Naive thymus-derived CD4-positive, alpha-beta T cell (primary cell): ENCODE measurements around the gene SNX30. TPM values are rescaled to one million over a fixed set of nuclear protein-coding genes. Genes with fewer than 3 reads are reported as not detected.

Experiments used
- ATAC-seq: fragments of 150-1000 bp; cut with Tn5 transposase; 2 replicates; pipeline ENCODE4 v1.10.0; 2021; ENCODE audit warnings: mild to moderate bottlenecking, moderate library complexity
- CTCF ChIA-PET: fragments of 350-600 bp; sonication (Branson Sonifier 250); formaldehyde crosslinking; loops from one replicate; lab custom pipeline; 2021; ENCODE audit warnings: antibody characterized with exemption; lab: Charles Lee
- POLR2A ChIA-PET: fragments of 350-600 bp; sonication (Branson Sonifier 250); formaldehyde crosslinking; loops from one replicate; lab custom pipeline; 2021; ENCODE audit warnings: antibody characterized with exemption, inconsistent platforms; lab: Charles Lee
- DNase-seq, 9 donors: peaks; one replicate each; pipeline versions ENCODE4 v3.0.0 to v3.0.0-alpha.2; 2020 to 2022; ENCODE audit warnings: mixed read lengths in 1 of 9
- H3K27ac ChIP-seq: one replicate; pipeline ENCODE4 v1.7.0; 2013; ENCODE audit warnings: mild to moderate bottlenecking, low read depth, low read length, moderate library complexity
- H3K27me3 ChIP-seq, 2 donors: one replicate each; pipeline ENCODE4 v1.7.0; 2013; ENCODE audit warnings: low read length in 2 of 2, mild to moderate bottlenecking in 2 of 2, moderate library complexity in 2 of 2; ENCODE audit not compliant: control insufficient read depth in 2 of 2, insufficient read depth in 2 of 2
- H3K36me3 ChIP-seq, 3 experiments: 1 replicate in 2 of 3; 2 replicates in 1 of 3; pipeline ENCODE4 v1.7.0; 2013; ENCODE audit warnings: low read length in 3 of 3, mild to moderate bottlenecking in 3 of 3, moderate library complexity in 1 of 3; ENCODE audit not compliant: insufficient read depth in 3 of 3, control insufficient read depth in 2 of 3
- H3K4me1 ChIP-seq, 2 donors: one replicate each; pipeline ENCODE4 v1.7.0; 2013; ENCODE audit warnings: low read length in 2 of 2, mild to moderate bottlenecking in 2 of 2, moderate library complexity in 1 of 2; ENCODE audit not compliant: control insufficient read depth in 2 of 2, insufficient read depth in 2 of 2
- H3K4me3 ChIP-seq: 2 replicates; pipeline ENCODE4 v1.7.0; 2013; ENCODE audit warnings: mild to moderate bottlenecking, low read length
- H3K9me3 ChIP-seq, 3 experiments: 1 replicate in 2 of 3; 2 replicates in 1 of 3; pipeline ENCODE4 v1.7.0; 2013; ENCODE audit warnings: low read length in 3 of 3; ENCODE audit not compliant: control insufficient read depth in 2 of 3
- H3K27ac Mint-ChIP-seq, 9 donors: one replicate each; pipeline ENCODE4 v1.8.0; 2020 to 2022; ENCODE audit warnings: mixed read lengths in 9 of 9, mild to moderate bottlenecking in 8 of 9, moderate library complexity in 5 of 9, inconsistent platforms in 2 of 9
- H3K27me3 Mint-ChIP-seq, 5 donors: one replicate each; pipeline ENCODE4 v1.8.0; 2021 to 2022; ENCODE audit warnings: mixed read lengths in 5 of 5, mild to moderate bottlenecking in 1 of 5
- H3K36me3 Mint-ChIP-seq, 5 donors: one replicate each; pipeline ENCODE4 v1.8.0; 2020 to 2022; ENCODE audit warnings: mixed read lengths in 5 of 5, mild to moderate bottlenecking in 3 of 5, inconsistent platforms in 1 of 5
- H3K4me1 Mint-ChIP-seq, 7 donors: one replicate each; pipeline ENCODE4 v1.8.0; 2020 to 2022; ENCODE audit warnings: mixed read lengths in 7 of 7, mild to moderate bottlenecking in 3 of 7, inconsistent platforms in 1 of 7
- H3K4me3 Mint-ChIP-seq, 10 donors: one replicate each; pipeline ENCODE4 v1.8.0; 2020 to 2022; ENCODE audit warnings: mild to moderate bottlenecking in 10 of 10, mixed read lengths in 10 of 10, moderate library complexity in 6 of 10, inconsistent platforms in 2 of 10
- H3K9me3 Mint-ChIP-seq, 11 donors: one replicate each; pipeline ENCODE4 v1.8.0; 2020 to 2022; ENCODE audit warnings: mixed read lengths in 11 of 11, mild to moderate bottlenecking in 4 of 11, inconsistent platforms in 1 of 11, moderate library complexity in 1 of 11
- intact Hi-C, 2 donors: fragments of 100-400 bp; cut with micrococcal nuclease; formaldehyde crosslinking; loops; one replicate each; pipeline ENCODE4 v1.15.1; 2023
- polyA plus RNA-seq, 2 donors: library from polyadenylated mRNA; unstranded; fragments of 300-500 nt; fragmentation: Illumina TruSeq; gene quantifications; one replicate each; pipeline ENCODE4 v1.2.3, GENCODE V29; 2021
- total RNA-seq, 6 experiments: library from RNA in 5 of 6; stranded (reverse) in 5 of 6; gene quantifications; 1 replicate in 5 of 6; 2 replicates in 1 of 6; pipeline ENCODE4 v1.2.3 and lab custom pipeline; 2021 to 2026

SNX30 gene
- total and polyA plus RNA-seq, 7 experiments from 2014 or later, result 0.98 to 15.8 (median 8.4) TPM

GRCh38 chr9:112869041-112869529 is 118.5 kb downstream of the SNX30 start:
- no peaks in the 10 kb centered on the region for H3K4me1 ChIP-seq

GRCh38 chr9:112869917-112870316 is 119.4 kb downstream of the SNX30 start:
- Mint-ChIP-seq H3K4me3 (no peak overlapping the region), H3K27me3 (no peaks in the 10 kb centered on the region), H3K4me1 (peaks cover 0 to 13% (median 0%) of the 10 kb centered on the region in 7 donors), H3K27ac (no peak overlapping the region), H3K9me3 (no peaks in the 10 kb centered on the region), H3K36me3 (peaks cover 9 to 62% (median 34%) of the 10 kb centered on the region in 5 donors)
- intact Hi-C loops, result no loop called here
- no peaks in the 10 kb centered on the region for H3K9me3 ChIP-seq
- peaks cover 0 to 24% (median 0%) of the 10 kb centered on the region in 3 experiments for H3K36me3 ChIP-seq
- ChIA-PET POLR2A (no interaction called here), CTCF (no interaction called here)
- ATAC-seq, result no peak
- H3K27ac ChIP-seq, result no peak overlapping the region
- H3K4me1 ChIP-seq, result no peaks in the 10 kb centered on the region
- H3K4me3 ChIP-seq, result no peak overlapping the region
- no peaks in the 10 kb centered on the region for H3K27me3 ChIP-seq
- no peak for DNase-seq

More at GRCh38 chr9:112869041-112869529, 118.5 kb downstream of the SNX30 start:
- ChIA-PET POLR2A (no interaction called here), CTCF (no interaction called here)
- H3K27me3 Mint-ChIP-seq, result no peaks in the 10 kb centered on the region
- H3K4me1 Mint-ChIP-seq, result peaks cover 0 to 13% (median 0%) of the 10 kb centered on the region in 7 donors
- Histone ChIP-seq H3K27me3 (no peaks in the 10 kb centered on the region), H3K9me3 (no peaks in the 10 kb centered on the region), H3K27ac (no peak overlapping the region), H3K36me3 (peaks cover 0 to 29% (median 0%) of the 10 kb centered on the region in 3 experiments), H3K4me3 (no peak overlapping the region)
- no peak for ATAC-seq
- H3K4me3 Mint-ChIP-seq, result no peak overlapping the region
- intact Hi-C loops, result no loop called here
- no peaks in the 10 kb centered on the region for H3K9me3 Mint-ChIP-seq
- peaks cover 9 to 62% (median 35%) of the 10 kb centered on the region in 5 donors for H3K36me3 Mint-ChIP-seq
- no peak for DNase-seq
- H3K27ac Mint-ChIP-seq, result no peak overlapping the region

- Histone ChIP-seq H3K36me3 (peaks cover 0 to 20% (median 0%) of the 10 kb centered on the region in 3 experiments), H3K4me3 (no peak overlapping the region), H3K27ac (no peak overlapping the region), H3K27me3 (no peaks in the 10 kb centered on the region), H3K9me3 (no peaks in the 10 kb centered on the region), H3K4me1 (no peaks in the 10 kb centered on the region)
- no peak overlapping the region for H3K27ac Mint-ChIP-seq
- H3K27me3 Mint-ChIP-seq, result no peaks in the 10 kb centered on the region
- ATAC-seq (no peak), DNase-seq (no peak)
- peaks cover 9 to 67% (median 37%) of the 10 kb centered on the region in 5 donors for H3K36me3 Mint-ChIP-seq
- ChIA-PET POLR2A (no interaction called here), CTCF (no interaction called here)
- peaks cover 0 to 13% (median 0%) of the 10 kb centered on the region in 7 donors for H3K4me1 Mint-ChIP-seq
- no peak overlapping the region for H3K4me3 Mint-ChIP-seq
- intact Hi-C loops, result no loop called here
- H3K9me3 Mint-ChIP-seq, result no peaks in the 10 kb centered on the region
Observed at GRCh38 chr9:112870556-112870955, 120.0 kb downstream of the SNX30 start.

GRCh38 chr9:112872019-112872418 is 121.5 kb downstream of the SNX30 start:
- ATAC-seq (no peak), DNase-seq (no peak)
- Mint-ChIP-seq H3K9me3 (peaks cover 0 to 6% (median 0%) of the 10 kb centered on the region in 11 donors), H3K4me1 (peaks cover 0 to 7% (median 0%) of the 10 kb centered on the region in 7 donors), H3K4me3 (no peak overlapping the region), H3K27ac (no peak overlapping the region), H3K36me3 (peaks cover 7 to 75% (median 44%) of the 10 kb centered on the region in 5 donors), H3K27me3 (no peaks in the 10 kb centered on the region)
- Histone ChIP-seq H3K4me1 (no peaks in the 10 kb centered on the region), H3K36me3 (peaks cover 0 to 20% (median 0%) of the 10 kb centered on the region in 3 experiments), H3K27ac (no peak overlapping the region), H3K4me3 (no peak overlapping the region), H3K27me3 (no peaks in the 10 kb centered on the region), H3K9me3 (no peaks in the 10 kb centered on the region)
- POLR2A ChIA-PET, result no interaction called here
- CTCF ChIA-PET, result no interaction called here
- intact Hi-C loops, result no loop called here

- H3K4me1 Mint-ChIP-seq, result peaks cover 0 to 3% (median 0%) of the 10 kb centered on the region in 7 donors
- DNase-seq (no peak), ATAC-seq (no peak)
- no peaks in the 10 kb centered on the region for H3K27me3 Mint-ChIP-seq
- H3K4me3 Mint-ChIP-seq, result no peak overlapping the region
- peaks cover 4 to 74% (median 35%) of the 10 kb centered on the region in 5 donors for H3K36me3 Mint-ChIP-seq
- no peaks in the 10 kb centered on the region for H3K27me3 ChIP-seq
- H3K36me3 ChIP-seq, result peaks cover 0 to 13% (median 0%) of the 10 kb centered on the region in 3 experiments
- CTCF ChIA-PET, result no interaction called here
- POLR2A ChIA-PET, result no interaction called here
- no peaks in the 10 kb centered on the region for H3K9me3 ChIP-seq
- H3K9me3 Mint-ChIP-seq, result peaks cover 0 to 6% (median 0%) of the 10 kb centered on the region in 11 donors
- intact Hi-C loops, result no loop called here
- H3K27ac ChIP-seq, result no peak overlapping the region
- H3K4me1 ChIP-seq, result no peaks in the 10 kb centered on the region
- H3K4me3 ChIP-seq, result no peak overlapping the region
- H3K27ac Mint-ChIP-seq, result no peak overlapping the region
Observed at GRCh38 chr9:112873773-112874405, 123.3 kb downstream of the SNX30 start.

- ChIA-PET POLR2A (no interaction called here), CTCF (no interaction called here)
- Mint-ChIP-seq H3K36me3 (peaks cover 1 to 50% (median 25%) of the 10 kb centered on the region in 5 donors), H3K27ac (no peak overlapping the region), H3K9me3 (peaks cover 0 to 6% (median 0%) of the 10 kb centered on the region in 11 donors), H3K4me3 (no peak overlapping the region), H3K4me1 (no peaks in the 10 kb centered on the region), H3K27me3 (peaks cover 0 to 3% (median 0%) of the 10 kb centered on the region in 5 donors)
- no peaks in the 10 kb centered on the region for H3K9me3 ChIP-seq
- ATAC-seq (no peak), DNase-seq (no peak)
- no peaks in the 10 kb centered on the region for H3K4me1 ChIP-seq
- no peak overlapping the region for H3K27ac ChIP-seq
- H3K36me3 ChIP-seq, result no peaks in the 10 kb centered on the region
- intact Hi-C loops, result no loop called here
- H3K27me3 ChIP-seq, result no peaks in the 10 kb centered on the region
- H3K4me3 ChIP-seq, result no peak overlapping the region
Observed at GRCh38 chr9:112878752-112879151, 128.2 kb downstream of the SNX30 start.

GRCh38 chr9:112880650-112881049 is 130.1 kb downstream of the SNX30 start:
- ATAC-seq (no peak), DNase-seq (no peak)
- ChIA-PET CTCF (no interaction called here), POLR2A (no interaction called here)
- Mint-ChIP-seq H3K4me1 (no peaks in the 10 kb centered on the region), H3K9me3 (peaks cover 0 to 6% (median 0%) of the 10 kb centered on the region in 11 donors), H3K36me3 (peaks cover 1 to 42% (median 21%) of the 10 kb centered on the region in 5 donors), H3K27me3 (peaks cover 0 to 3% (median 0%) of the 10 kb centered on the region in 5 donors), H3K27ac (no peak overlapping the region), H3K4me3 (no peak overlapping the region)
- H3K27me3 ChIP-seq, result no peaks in the 10 kb centered on the region
- no peaks in the 10 kb centered on the region for H3K9me3 ChIP-seq
- intact Hi-C loops, result no loop called here
- H3K27ac ChIP-seq, result no peak overlapping the region
- no peaks in the 10 kb centered on the region for H3K4me1 ChIP-seq
- no peaks in the 10 kb centered on the region for H3K36me3 ChIP-seq
- H3K4me3 ChIP-seq, result no peak overlapping the region
